ENCODE results near the gene VCX2.
"Not testable (repeated sequence)": the region's sequence is repeated elsewhere in the genome, so short reads cannot be mapped to it uniquely, and the experiment has no call there.

The VCX2 gene

DNA sequence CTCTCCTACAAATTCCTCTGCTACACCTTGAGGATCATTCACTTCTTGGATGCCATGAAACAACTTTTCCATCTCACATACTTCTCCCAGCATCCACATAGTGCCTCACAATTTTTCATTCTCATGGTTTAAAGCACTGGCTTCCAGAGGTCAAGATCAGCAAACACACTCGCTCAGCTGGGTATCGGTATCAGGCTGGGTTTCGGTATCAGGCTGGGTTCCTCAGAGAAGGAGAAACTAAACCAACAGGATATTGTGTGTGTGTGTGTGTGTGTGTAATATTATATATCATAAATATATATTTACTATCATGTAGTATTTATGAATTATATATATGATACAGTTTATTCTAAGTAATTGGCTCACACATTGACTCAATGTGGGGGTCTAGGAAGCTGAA is at the start of gene VCX2:
VCX2 (minus strand) TSS at position 99 of the 400 bp plus-strand sequence. CDS start 624 bp downstream, outside the sequence.
- not testable (repeated sequence) for DNase-seq (ENCODE audit: low spot score)

- DNase-seq (ENCODE audit: low spot score), result no peak
These were observed 33.9 kb upstream of the VCX2 start for GRCh38 chrX:8204943-8205342.

GRCh38 chrX:8204169-8204935 is 33.3 kb upstream of the VCX2 start:
- DNase-seq (ENCODE audit: low spot score), result no peak

GRCh38 chrX:8201896-8202331 is 30.8 kb upstream of the VCX2 start:
- DNase-seq (ENCODE audit: low spot score), result no peak

DNA sequence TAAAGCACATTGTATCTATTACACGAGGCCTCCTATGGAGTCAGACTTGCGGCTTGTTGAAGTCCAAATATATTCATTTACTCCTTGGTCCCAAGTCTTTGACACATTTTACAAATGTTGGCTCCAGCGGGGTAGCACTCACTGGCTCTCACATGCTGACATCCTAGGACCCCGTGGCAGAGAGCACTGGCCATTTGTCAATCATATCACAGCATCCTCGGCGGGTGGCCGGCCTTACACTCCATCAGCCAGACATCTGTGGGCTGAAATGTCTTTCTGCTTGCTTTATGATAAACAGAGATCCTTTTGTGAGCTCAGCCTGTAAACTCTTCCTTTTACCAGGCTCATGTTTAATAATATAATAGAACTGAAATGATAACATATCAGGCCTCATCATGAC is 25.7 kb upstream of the VCX2 start:
- DNase-seq (ENCODE audit: low spot score), result no peak

DNA sequence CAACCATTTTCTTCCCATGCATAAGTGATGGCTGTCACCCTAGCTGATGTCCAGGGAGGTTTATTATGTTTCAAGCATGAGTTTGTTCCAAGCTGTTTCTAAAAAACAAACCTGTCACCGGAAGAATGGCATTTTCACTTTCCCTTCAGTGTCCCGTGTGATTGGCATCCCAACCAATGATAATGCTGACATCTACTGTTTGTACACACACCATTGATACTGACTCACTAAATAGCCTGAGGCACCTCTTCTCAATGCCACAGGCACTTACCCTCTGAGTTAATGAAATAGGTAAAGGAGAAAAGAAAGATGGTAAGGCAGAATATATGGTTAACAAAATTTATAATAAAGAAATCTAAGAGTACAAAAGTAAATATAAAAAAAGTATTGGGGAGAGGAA is 23.1 kb upstream of the VCX2 start:
- no peak for DNase-seq (ENCODE audit: low spot score)

DNA sequence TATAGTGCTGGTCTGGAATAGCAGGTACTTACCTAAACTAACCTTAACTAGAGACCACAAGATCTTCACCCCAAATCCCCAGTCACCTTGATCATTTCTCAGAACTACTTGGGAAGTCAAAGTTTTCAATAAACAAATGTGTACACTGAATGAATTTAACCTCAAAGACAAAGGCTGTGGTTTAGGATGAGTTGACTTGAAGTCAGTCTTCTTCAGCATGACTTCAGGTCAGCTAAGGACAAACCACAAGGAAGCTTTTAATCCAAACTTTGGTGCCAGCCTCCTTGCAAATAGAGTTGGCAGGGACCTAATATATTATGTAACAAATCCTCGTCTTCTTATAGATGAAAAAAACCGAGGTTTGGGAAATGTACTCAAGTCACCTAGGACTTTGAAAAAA is 21.2 kb upstream of the VCX2 start:
- no peak for DNase-seq (ENCODE audit: low spot score)

DNA sequence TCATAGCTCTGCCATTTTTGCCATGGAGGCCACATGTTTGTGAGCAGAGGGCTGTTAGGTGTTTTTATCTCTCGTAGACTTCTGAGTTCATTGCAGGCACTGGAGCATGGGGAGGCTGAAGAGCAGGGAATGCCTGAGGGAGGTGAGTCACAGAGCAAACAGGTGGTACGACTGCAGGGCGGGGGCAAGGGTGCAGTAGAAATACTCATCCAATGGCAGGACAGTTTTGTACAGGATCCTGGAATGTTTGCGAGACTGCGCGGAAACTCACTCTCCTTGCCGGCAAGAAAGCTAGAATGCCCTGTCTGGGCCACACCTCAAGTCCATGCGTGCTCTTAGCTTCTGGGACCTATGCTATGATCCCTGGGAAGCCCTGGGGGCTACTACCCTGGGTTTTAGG is 20.0 kb upstream of the VCX2 start:
- DNase-seq (ENCODE audit: low spot score), result no peak

- DNase-seq (ENCODE audit: low spot score), result no peak
These were observed 19.3 kb upstream of the VCX2 start for GRCh38 chrX:8190341-8190830.

GRCh38 chrX:8189096-8189830 is 18.2 kb upstream of the VCX2 start:
- no peak for DNase-seq (ENCODE audit: low spot score)

DNA sequence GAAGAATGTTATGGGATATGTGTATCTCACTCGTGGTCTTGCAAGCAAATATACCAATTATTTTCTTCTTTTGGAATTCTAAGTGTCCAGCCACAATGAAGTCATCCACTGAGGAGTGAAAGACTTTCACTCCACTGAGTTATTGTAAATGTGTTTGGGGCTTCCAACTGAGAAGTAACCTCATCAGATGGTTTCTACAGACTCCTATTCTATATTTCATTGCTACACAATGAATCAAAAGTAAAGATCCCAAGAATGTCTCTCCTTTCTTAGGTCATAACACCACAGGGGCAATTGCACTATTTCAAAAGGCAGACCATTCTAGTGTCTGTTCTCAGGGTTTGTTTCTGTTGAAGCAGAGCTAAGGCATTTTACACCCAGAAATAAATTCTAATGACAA is 12.3 kb upstream of the VCX2 start:
- DNase-seq (ENCODE audit: low spot score), result no peak

DNA sequence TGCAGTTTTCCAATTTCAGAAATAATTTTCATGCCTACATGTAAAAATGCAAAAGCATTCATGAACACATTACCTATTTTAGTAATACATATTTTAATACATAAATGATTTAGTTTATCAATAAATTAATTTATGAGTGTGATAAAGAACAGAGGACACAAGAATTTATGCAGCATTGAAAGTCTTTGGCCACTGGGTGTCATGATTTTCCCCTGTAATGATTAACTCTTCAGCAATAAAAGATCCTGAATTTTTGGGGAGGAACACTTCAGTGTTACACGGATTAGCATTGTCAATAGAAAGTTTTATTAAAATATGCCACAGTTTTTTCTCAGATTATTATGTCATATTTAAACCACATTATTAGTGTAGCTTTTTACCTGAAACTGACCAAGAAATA is 8.6 kb upstream of the VCX2 start:
- DNase-seq (ENCODE audit: low spot score), result no peak

- not testable (repeated sequence) for DNase-seq (ENCODE audit: low spot score)
These were observed 17.1 kb downstream of the VCX2 start for GRCh38 chrX:8154011-8154410.

DNA sequence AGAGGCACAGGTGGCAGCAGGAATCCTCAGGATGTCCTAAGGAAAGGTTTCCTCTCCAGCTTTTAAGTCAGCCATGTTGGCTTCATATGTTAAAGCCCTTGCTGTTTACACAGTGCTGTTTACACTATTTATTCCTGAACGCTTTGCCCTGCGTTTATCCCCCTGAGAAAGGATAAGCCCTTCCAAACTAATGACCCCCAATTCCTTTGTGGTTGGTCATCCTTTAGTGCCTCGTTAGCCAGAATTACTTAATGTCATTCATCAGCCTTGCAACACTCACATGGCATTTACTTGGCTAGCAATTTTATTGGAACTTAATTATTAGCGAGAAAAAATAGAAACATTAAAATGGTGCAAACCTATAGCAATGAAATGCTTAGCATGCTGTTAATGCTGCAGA is 23.8 kb downstream of the VCX2 start:
- DNase-seq (ENCODE audit: low spot score), result no peak

DNA sequence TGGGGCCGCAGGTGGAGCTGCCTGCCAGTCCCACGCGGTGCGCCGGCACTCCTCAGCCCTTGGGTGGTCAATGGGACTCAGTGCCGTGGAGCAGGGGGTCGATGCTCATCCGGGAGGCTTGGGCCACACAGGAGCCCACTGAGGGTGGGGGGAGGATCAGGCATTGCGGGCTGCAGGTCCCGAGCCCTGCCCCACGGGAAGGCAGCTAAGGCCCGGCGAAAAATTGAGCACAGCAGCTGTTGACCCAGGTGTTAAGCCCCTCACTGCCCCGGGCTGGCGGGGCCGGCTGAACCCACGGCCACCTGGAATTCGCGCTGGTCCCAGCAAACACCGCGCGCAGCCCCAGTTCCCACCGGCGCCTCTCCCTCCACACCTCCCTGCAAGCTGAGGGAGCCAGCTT is 26.1 kb downstream of the VCX2 start:
- DNase-seq (ENCODE audit: low spot score), result no peak

DNA sequence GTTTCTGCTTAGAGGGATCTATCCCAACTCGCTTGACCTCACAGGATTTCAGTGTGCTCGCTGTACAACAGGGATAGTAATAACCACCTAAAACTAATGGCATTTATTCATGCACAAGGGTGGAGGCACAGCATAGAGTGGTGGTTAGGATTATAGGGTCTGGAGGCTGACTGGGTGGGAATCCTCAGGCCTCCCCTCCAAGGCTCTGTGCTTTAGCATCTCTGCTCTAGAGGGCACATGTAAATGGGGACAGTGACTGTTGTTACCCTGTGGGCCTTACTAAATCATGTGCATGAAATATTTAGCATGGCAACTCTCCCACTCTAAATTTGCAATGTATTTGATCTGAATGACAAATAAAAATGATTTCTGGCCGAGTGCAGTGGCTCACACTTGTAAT is 29.2 kb downstream of the VCX2 start:
- no peak for DNase-seq (ENCODE audit: low spot score)

- DNase-seq (ENCODE audit: low spot score), result no peak
These were observed 29.9 kb downstream of the VCX2 start for GRCh38 chrX:8140986-8141744.

DNA sequence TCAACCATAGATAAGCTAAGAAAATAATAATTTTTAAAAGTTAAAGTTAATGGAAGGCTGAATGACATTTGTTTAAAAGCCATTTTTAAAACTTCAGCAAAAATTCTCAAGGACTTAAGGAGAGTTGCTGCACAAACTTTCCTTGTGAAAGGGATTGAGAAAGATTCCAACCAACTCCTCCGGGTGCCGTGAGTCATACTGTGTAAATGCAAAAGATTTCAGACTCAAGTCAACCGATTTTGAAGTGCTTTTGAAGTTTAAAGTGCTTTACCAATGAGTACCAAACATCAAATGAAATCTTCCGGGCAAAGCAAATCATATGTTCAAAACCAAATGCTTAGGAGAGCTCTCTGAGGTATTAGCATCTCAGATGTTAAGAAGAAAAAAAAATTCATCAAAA is 31.4 kb downstream of the VCX2 start:
- no peak for DNase-seq (ENCODE audit: low spot score)

DNA sequence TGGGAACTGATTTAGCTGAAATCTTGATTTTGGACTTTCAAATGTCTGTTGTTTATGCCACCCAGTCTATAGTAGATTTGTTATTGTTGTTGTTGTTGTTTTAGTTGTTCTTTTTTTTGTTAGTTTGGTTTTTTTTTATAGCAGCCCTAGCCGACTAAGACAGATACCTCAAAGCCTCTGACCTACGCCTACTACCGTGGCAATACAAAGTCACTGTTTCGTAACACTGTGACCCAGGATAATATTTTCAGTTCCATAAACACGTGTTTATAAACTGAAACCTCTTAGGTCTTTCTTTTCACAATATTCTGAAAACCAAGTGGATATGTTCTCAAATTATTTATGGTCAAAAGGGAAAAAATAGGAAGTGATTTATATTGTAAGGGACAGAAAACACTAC is 32.8 kb downstream of the VCX2 start:
- no peak for DNase-seq (ENCODE audit: low spot score)

DNA sequence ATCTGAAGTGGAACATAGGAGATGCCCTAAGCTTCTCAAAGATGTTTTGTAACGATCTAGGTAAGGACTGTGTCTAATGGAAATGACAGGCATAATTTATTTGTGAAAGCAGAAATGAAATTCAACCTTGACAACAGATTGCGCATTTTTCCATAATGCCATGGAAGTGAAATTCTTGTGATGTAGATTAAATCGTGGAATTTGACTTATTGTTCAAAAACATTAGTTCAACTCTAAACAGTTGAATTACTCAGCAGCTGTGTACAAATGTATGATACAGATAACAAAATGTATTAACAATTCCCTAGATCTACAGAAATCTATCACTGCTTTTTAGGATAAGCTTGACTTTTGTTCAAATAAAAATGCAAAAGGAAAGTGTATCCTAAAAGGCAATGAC is 44.4 kb downstream of the VCX2 start:
- DNase-seq (ENCODE audit: low spot score), result no peak

DNA sequence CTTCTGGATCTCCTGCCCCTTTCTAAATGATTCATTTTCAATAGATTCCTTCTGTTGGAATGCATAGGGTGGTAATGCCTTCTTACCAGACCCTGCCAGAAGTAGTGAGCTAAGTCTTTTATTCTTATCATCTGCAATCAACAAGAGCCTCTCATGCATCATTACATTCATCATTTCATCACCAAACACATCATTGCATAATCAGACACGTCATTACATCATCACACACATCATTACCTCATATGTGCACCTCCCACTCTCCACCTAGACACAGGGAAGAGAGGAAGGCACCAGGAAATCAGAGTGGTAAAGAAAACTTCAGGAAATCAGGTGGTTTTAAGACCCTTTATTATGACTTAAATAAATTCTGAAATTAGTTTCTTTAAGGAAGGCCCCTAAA is 45.0 kb downstream of the VCX2 start:
- DNase-seq (ENCODE audit: low spot score), result no peak

GRCh38 chrX:8125566-8125965 is 45.5 kb downstream of the VCX2 start:
- DNase-seq (ENCODE audit: low spot score), result no peak

DNA sequence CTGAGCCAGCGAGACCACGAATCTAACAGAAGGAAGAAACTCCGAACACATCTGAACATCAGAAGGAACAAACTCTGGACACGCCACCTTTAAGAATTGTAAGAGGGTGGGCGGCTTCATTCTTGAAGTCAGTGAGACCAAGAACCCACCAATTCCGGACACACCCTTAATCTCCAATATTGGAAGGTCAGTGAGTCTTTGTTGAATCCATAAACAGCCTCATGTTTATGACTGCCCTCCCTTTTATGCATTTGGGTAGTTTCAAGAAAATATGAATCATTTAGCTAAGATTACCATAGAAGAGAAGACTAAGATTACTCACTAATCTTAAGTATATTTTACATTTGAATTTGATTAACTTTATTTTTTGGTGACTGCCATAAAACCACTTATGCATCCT is 48.5 kb downstream of the VCX2 start:
- no peak for DNase-seq (ENCODE audit: low spot score)
